ENCODE results near the gene FKBP15. TPM values are rescaled to one million over a fixed set of nuclear protein-coding genes. Genes with fewer than 3 reads are reported as not detected.

FKBP15 gene
- total and polyA plus RNA-seq, 2 of the 4 experiments (the other 2 are of a cell fraction): 20.4 to 25.5 TPM

GRCh38 chr9:113267911-113268566, 47.0 kb upstream of the FKBP15 start:
- DNase-seq (no peak), ATAC-seq (ENCODE audit: low read depth) (no peak)
- TF ChIP-seq MXI1 (IDR thresholded peaks at IDR 0.05; ENCODE audit: borderline replicate concordance, low read depth, low read length) (no peak), RFX5 (IDR thresholded peaks at IDR 0.05; ENCODE audit: low read depth, low read length) (no peak), MAZ (IDR thresholded peaks at IDR 0.05; ENCODE audit: borderline replicate concordance, low read depth, low read length) (no peak), USF2 (IDR thresholded peaks at IDR 0.05; ENCODE audit: low read depth, low read length) (no peak), POLR2A (IDR thresholded peaks at IDR 0.05; ENCODE audit: low read depth, low read length) (no peak), FOS (IDR thresholded peaks at IDR 0.05; ENCODE audit: low read depth, low read length) (no peak), MAFK (IDR thresholded peaks at IDR 0.05; ENCODE audit: low read depth, low read length) (no peak), RCOR1 (IDR thresholded peaks at IDR 0.05; ENCODE audit: insufficient replicate concordance, low read length) (no peak), CTCF (conservative IDR thresholded peaks at IDR 0.05; ENCODE audit: low read depth, low read length) (no peak), ELK1 (IDR thresholded peaks at IDR 0.05; ENCODE audit: borderline replicate concordance, low read depth, low read length) (no peak), CEBPB (IDR thresholded peaks at IDR 0.05; ENCODE audit: low read depth, low read length) (no peak), BHLHE40 (IDR thresholded peaks at IDR 0.05; ENCODE audit: low read depth, low read length) (no peak), RAD21 (IDR thresholded peaks at IDR 0.05; ENCODE audit: low read length) (no peak), NFE2L2 (IDR thresholded peaks at IDR 0.05; ENCODE audit: low read depth, low read length) (no peak), CHD1 (IDR thresholded peaks at IDR 0.05; ENCODE audit: low read depth, low read length) (no peak)
- no peak overlapping the region for H2BK5ac ChIP-seq (ENCODE audit: low read depth, low read length, poor library complexity, severe bottlenecking)
- no peak overlapping the region for H2AFZ ChIP-seq (replicated peaks; ENCODE audit: low read length, poor library complexity)
- H2AK5ac ChIP-seq (ENCODE audit: low read depth, low read length): 0 out of 2 replicates have a peak overlapping the region, but pooled peaks have one; percentile 3
- H3K9ac ChIP-seq (ENCODE audit: low read depth, low read length): no peak overlapping the region
- H3K4me2 ChIP-seq (ENCODE audit: low read depth, low read length): no peak overlapping the region
- intact Hi-C loops (cut with micrococcal nuclease) (loop anchor here (10.0 kb wide), 1 partner anchor 73 kb away; no protein-coding TSS in a partner anchor), in situ Hi-C loops (cut with MboI; ENCODE audit: low sequenced_read_pairs) (no loop called here), dilution Hi-C loops (cut with HindIII; ENCODE audit: low sequenced_read_pairs, unreplicated experiment) (no loop called here)
- H3K4ac ChIP-seq (ENCODE audit: low read depth, low read length): no peak overlapping the region
- H2AK9ac ChIP-seq (replicated peaks; ENCODE audit: low read depth, low read length, poor library complexity): no peak overlapping the region
- peaks cover 31% of the 10 kb centered on the region for H3K36me3 ChIP-seq (ENCODE audit: control insufficient read depth, insufficient read depth, low read length)
- WGBS, 2 experiments (ENCODE audit: extremely low coverage in 2 of 2, insufficient read length in 1 of 2): no CpG with 5 or more reads among the region's 4 CpGs
- no peak overlapping the region for H3K56ac ChIP-seq (ENCODE audit: extremely low read depth, insufficient read depth, low read length)
- no peaks in the 10 kb centered on the region for H3K9me3 ChIP-seq (ENCODE audit: control insufficient read depth, insufficient read depth, low read length)
- no peak overlapping the region for H4K8ac ChIP-seq (ENCODE audit: low read depth in 2 of 2, low read length in 2 of 2)
- H3K4me3 ChIP-seq (ENCODE audit: insufficient read depth, low read depth, low read length): no peak overlapping the region
- H4K20me1 ChIP-seq (ENCODE audit: insufficient read depth, low read length): no peaks in the 10 kb centered on the region
- no TSS peak for BruUV-seq (replicated peaks)
- no peak overlapping the region for H3K23ac ChIP-seq (ENCODE audit: low read depth, low read length)
- no peaks in the 10 kb centered on the region for H3K9me1 ChIP-seq (ENCODE audit: insufficient read depth, low read length)
- H3K27ac ChIP-seq (ENCODE audit: insufficient read depth, low read length): no peak overlapping the region
- H2BK120ac ChIP-seq (ENCODE audit: low read depth, low read length): no peak overlapping the region
- H2BK15ac ChIP-seq (ENCODE audit: low read depth, low read length): no peak overlapping the region
- POLR2A ChIA-PET (ENCODE audit: unreplicated experiment): no interaction called here
- no peaks in the 10 kb centered on the region for H3K4me1 ChIP-seq (ENCODE audit: control insufficient read depth, insufficient read depth, low read length)
- H3K27me3 ChIP-seq (ENCODE audit: control insufficient read depth, insufficient read depth, low read length): no peaks in the 10 kb centered on the region
- no peak overlapping the region for H4K5ac ChIP-seq (ENCODE audit: low read depth, low read length)
- no peak overlapping the region for H3K18ac ChIP-seq (ENCODE audit: low read depth, low read length)
- H2BK20ac ChIP-seq (ENCODE audit: low read depth, low read length): no peak overlapping the region
- CTCF ChIA-PET: no interaction called here
- no peak overlapping the region for H4K91ac ChIP-seq (ENCODE audit: insufficient read depth, low read depth, low read length)
- H3K79me1 ChIP-seq (ENCODE audit: low read depth in 1 of 2, low read length in 2 of 2): peaks cover 3 to 10% of the 10 kb centered on the region in 2 experiments; a peak in 1 of 4 replicates
- no peak overlapping the region for H3K14ac ChIP-seq (replicated peaks; ENCODE audit: low read depth, low read length)

Data from IMR-90 (cell line).